Astrocyte (in vitro differentiated cells and primary cell): ENCODE data around the gene CELF5. TPM values are rescaled to one million over a fixed set of nuclear protein-coding genes. Genes with fewer than 3 reads are reported as not detected.
A peak's percentile ranks its signal among the peaks of the same experiment; 100 is the strongest.

Experiments used
- DNase-seq: peaks from one replicate; pipeline ENCODE4 v3.0.0-alpha.2; 2010; ENCODE audit warnings: low read depth
- FAIRE-seq: peaks from 2 replicates; lab custom pipeline; 2011; peaks lifted over from hg19 to GRCh38; lab: Jason Lieb, UNC
- H2AFZ ChIP-seq: 2 replicates; pipeline ENCODE4 v1.6.0; 2012; ENCODE audit warnings: low read depth, low read length, inconsistent platforms
- H3K27ac ChIP-seq: 2 replicates; pipeline ENCODE4 v1.5.1; 2011; ENCODE audit warnings: low read depth, low read length, inconsistent platforms
- H3K27me3 ChIP-seq: 2 replicates; pipeline ENCODE4 v1.6.0; 2011; ENCODE audit warnings: low read length, inconsistent platforms; ENCODE audit not compliant: insufficient read depth
- H3K36me3 ChIP-seq: 2 replicates; pipeline ENCODE4 v1.5.1; 2011; ENCODE audit warnings: low read length, inconsistent platforms; ENCODE audit not compliant: insufficient read depth
- H3K4me1 ChIP-seq: 2 replicates; pipeline ENCODE4 v1.5.1; 2011; ENCODE audit warnings: low read length, inconsistent platforms; ENCODE audit not compliant: insufficient read depth
- H3K4me2 ChIP-seq: 2 replicates; pipeline ENCODE4 v1.6.0; 2012; ENCODE audit warnings: low read length, inconsistent platforms
- H3K4me3 ChIP-seq: 2 replicates; pipeline ENCODE4 v1.5.1; 2011; ENCODE audit warnings: low read depth, mild to moderate bottlenecking, low read length, inconsistent platforms; ENCODE audit not compliant: insufficient read depth
- H3K79me2 ChIP-seq: 2 replicates; pipeline ENCODE4 v1.6.0; 2012; ENCODE audit warnings: mild to moderate bottlenecking, low read length, inconsistent platforms; ENCODE audit not compliant: insufficient read depth
- H3K9ac ChIP-seq: 2 replicates; pipeline ENCODE4 v1.6.0; 2012; ENCODE audit warnings: mild to moderate bottlenecking, low read length, inconsistent platforms
- H3K9me3 ChIP-seq: 2 replicates; pipeline ENCODE4 v1.5.1; 2012; ENCODE audit warnings: low read depth, mild to moderate bottlenecking, low read length, inconsistent platforms; ENCODE audit not compliant: insufficient read depth
- H4K20me1 ChIP-seq: 2 replicates; pipeline ENCODE4 v1.6.0; 2012; ENCODE audit warnings: low read length, inconsistent platforms; ENCODE audit not compliant: insufficient read depth
- H3K27ac Mint-ChIP-seq: one replicate; pipeline ENCODE4 v1.8.0; 2021; ENCODE audit warnings: mild to moderate bottlenecking, mixed read lengths; ENCODE audit not compliant: unreplicated experiment
- H3K27me3 Mint-ChIP-seq: one replicate; pipeline ENCODE4 v1.8.0; 2021; ENCODE audit warnings: low read depth, mixed read lengths; ENCODE audit not compliant: unreplicated experiment
- H3K36me3 Mint-ChIP-seq: one replicate; pipeline ENCODE4 v1.8.0; 2021; ENCODE audit warnings: low read depth, mixed read lengths; ENCODE audit not compliant: unreplicated experiment
- H3K4me1 Mint-ChIP-seq: one replicate; pipeline ENCODE4 v1.8.0; 2021; ENCODE audit warnings: low read depth, mixed read lengths; ENCODE audit not compliant: unreplicated experiment
- H3K4me3 Mint-ChIP-seq: one replicate; pipeline ENCODE4 v1.8.0; 2021; ENCODE audit warnings: mild to moderate bottlenecking, moderate library complexity, mixed read lengths; ENCODE audit not compliant: unreplicated experiment
- H3K9me3 Mint-ChIP-seq: one replicate; pipeline ENCODE4 v1.8.0; 2021; ENCODE audit warnings: mild to moderate bottlenecking, mixed read lengths; ENCODE audit not compliant: unreplicated experiment
- CTCF ChIP-seq: IDR thresholded peaks from 2 replicates; pipeline ENCODE4 v1.5.1; 2011; ENCODE audit warnings: low read depth, mild to moderate bottlenecking, inconsistent platforms, low read length, moderate library complexity; ENCODE audit not compliant: insufficient read depth
- EZH2 ChIP-seq: IDR thresholded peaks from 2 replicates; pipeline ENCODE4 v1.6.1; 2012; ENCODE audit warnings: mild to moderate bottlenecking, low read length, inconsistent platforms; ENCODE audit not compliant: insufficient read depth
- total RNA-seq: library from RNA; stranded (reverse); gene quantifications from 2 replicates; pipeline ENCODE4 v1.2.1, GENCODE V29; 2021

Gene CELF5
- total RNA-seq, 1 donor from 2014 or later = 1.2 TPM

GRCh38 chr19:3335431-3336350 lies 111.2 kb downstream of the CELF5 start:
- Mint-ChIP-seq H3K4me1 (no peaks in the 10 kb centered on the region), H3K27me3 (peaks cover 57% of the 10 kb centered on the region), H3K27ac (no peak overlapping the region), H3K9me3 (peaks cover 3% of the 10 kb centered on the region), H3K4me3 (no peak overlapping the region), H3K36me3 (no peaks in the 10 kb centered on the region)
- no peak overlapping the region for H2AFZ ChIP-seq
- no peak overlapping the region for H3K27ac ChIP-seq
- H3K4me3 ChIP-seq = no peak overlapping the region
- TF ChIP-seq EZH2 (no peak), CTCF (no peak)
- H3K9ac ChIP-seq = no peak overlapping the region
- no peak overlapping the region for H3K4me2 ChIP-seq
- no peaks in the 10 kb centered on the region for H3K36me3 ChIP-seq
- no peaks in the 10 kb centered on the region for H3K4me1 ChIP-seq
- no peaks in the 10 kb centered on the region for H3K9me3 ChIP-seq
- no peaks in the 10 kb centered on the region for H3K79me2 ChIP-seq
- DNase-seq = no peak
- no peaks in the 10 kb centered on the region for H4K20me1 ChIP-seq
- H3K27me3 ChIP-seq = peaks cover 3% of the 10 kb centered on the region
- FAIRE-seq = no peak

- no peak overlapping the region for H3K4me3 Mint-ChIP-seq
- Histone ChIP-seq H4K20me1 (no peaks in the 10 kb centered on the region), H3K27me3 (peaks cover under 1% of the 10 kb centered on the region)
Measured at GRCh38 chr19:3336351-3336679, 111.9 kb downstream of the CELF5 start.

More at GRCh38 chr19:3336351-3336679, 111.9 kb downstream of the CELF5 start:
- TF ChIP-seq EZH2 (no peak), CTCF (no peak)
- Histone ChIP-seq H3K4me3 (no peak overlapping the region), H3K36me3 (no peaks in the 10 kb centered on the region), H3K79me2 (no peaks in the 10 kb centered on the region), H3K9me3 (no peaks in the 10 kb centered on the region), H3K4me1 (no peaks in the 10 kb centered on the region), H3K9ac (peak overlapping the region; percentile 9), H3K27ac (no peak overlapping the region), H2AFZ (no peak overlapping the region), H3K4me2 (peak overlapping the region; percentile 28)
- Mint-ChIP-seq H3K4me1 (no peaks in the 10 kb centered on the region), H3K27me3 (peaks cover 55% of the 10 kb centered on the region), H3K36me3 (no peaks in the 10 kb centered on the region), H3K9me3 (peaks cover under 1% of the 10 kb centered on the region), H3K27ac (no peak overlapping the region)
- FAIRE-seq (no peak), DNase-seq (no peak)
